ENCODE results near the gene SLX1B.
"Not testable (repeated sequence)": the region's sequence is repeated elsewhere in the genome, so short reads cannot be mapped to it uniquely, and the experiment has no call there.

The SLX1B gene

DNA sequence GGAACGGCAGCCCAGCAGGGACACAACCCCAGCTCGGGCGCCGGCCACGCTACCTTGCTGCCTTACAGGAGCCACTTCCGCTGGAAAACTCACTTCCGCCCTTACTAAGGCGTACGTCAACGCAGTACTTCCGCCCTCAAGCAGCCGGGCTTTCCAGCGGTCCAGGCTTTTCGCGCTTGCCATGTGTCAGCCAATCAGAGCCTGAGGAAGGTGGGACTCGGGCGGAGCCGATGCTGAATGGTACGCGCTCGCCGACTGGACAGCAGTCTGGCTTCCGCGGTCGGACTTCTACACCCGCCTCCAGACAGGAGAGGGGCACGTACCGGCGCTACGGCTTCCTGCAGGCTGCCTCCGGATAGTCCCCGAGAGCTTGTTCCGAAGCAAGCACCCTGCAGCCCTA is at the start of gene SLX1B, which contains the start of gene BOLA2:
Gene SLX1B, plus strand, starts transcription at position 265 of the 400 bp plus-strand sequence.
Gene BOLA2, minus strand, starts transcription at position 83 of the 400 bp plus-strand sequence. CDS start 98 bp downstream, outside the sequence.
- DNase-seq (ENCODE audit: low read depth): not testable (repeated sequence)

DNA sequence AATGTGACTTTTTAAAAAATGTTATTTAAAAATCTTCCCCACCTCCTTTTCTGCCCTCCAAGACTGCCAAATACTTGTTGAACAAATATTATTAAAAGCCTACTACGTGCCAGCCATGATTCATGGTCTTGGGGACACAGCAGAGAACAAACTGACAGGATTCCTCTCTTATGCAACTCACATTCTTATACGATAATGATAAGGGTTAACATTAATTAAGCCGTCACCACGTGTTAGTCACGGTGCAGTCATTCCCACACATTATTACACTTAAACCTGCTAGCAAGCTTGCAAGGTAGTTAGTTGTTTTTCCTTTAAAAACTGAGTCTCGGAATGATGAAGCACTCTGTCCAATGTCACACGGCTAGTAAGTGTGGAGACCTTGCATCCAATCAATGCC is 49.1 kb upstream of the SLX1B start:
- not testable (repeated sequence) for DNase-seq (ENCODE audit: low read depth)

GRCh38 chr16:29423587-29423986 is 30.7 kb upstream of the SLX1B start:
- DNase-seq (ENCODE audit: low read depth): not testable (repeated sequence)

DNA sequence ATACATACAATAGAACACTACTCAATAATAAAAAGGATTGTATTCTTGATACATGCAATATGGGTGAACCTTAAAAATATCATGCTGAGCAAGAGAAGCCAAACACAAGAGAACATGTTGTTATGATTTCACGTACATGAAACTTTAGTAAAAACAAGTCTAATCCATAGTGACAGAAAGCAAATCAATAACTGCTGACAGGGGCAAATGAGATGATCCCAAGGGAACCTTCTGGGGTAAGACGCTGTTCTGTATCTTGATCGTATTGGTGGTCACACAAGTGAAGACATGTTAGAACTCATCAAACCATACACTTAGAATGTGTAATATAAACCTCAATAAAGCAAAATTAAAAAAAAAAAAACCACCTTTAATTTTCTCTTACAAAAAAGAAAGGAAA is 28.9 kb upstream of the SLX1B start:
- not testable (repeated sequence) for DNase-seq (ENCODE audit: low read depth)

GRCh38 chr16:29453754-29454153 is 579 bp upstream of the SLX1B start:
- not testable (repeated sequence) for DNase-seq (ENCODE audit: low read depth)

GRCh38 chr16:29454828-29455227 is 495 bp downstream of the SLX1B start:
- DNase-seq (ENCODE audit: low read depth): not testable (repeated sequence)

DNA sequence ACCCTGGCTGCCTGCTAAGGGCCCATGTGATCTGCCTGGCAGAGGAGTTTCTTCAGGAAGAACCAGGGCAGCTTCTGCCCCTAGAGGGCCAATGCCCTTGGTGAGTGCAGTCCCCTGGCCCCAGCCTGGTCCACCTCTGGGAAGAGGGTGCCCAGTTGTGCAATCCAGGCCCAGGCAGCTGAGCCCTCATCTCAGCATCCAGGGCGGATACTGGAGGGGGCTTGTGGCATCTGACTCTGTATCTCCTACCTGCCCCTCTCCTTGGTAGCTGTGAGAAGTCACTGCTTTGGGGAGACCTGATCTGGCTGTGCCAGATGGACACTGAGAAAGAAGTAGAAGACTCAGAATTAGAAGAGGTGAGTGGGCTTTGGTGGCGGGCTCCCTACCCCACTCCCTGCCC is 3.3 kb downstream of the SLX1B start:
- DNase-seq (ENCODE audit: low read depth): not testable (repeated sequence)

DNA sequence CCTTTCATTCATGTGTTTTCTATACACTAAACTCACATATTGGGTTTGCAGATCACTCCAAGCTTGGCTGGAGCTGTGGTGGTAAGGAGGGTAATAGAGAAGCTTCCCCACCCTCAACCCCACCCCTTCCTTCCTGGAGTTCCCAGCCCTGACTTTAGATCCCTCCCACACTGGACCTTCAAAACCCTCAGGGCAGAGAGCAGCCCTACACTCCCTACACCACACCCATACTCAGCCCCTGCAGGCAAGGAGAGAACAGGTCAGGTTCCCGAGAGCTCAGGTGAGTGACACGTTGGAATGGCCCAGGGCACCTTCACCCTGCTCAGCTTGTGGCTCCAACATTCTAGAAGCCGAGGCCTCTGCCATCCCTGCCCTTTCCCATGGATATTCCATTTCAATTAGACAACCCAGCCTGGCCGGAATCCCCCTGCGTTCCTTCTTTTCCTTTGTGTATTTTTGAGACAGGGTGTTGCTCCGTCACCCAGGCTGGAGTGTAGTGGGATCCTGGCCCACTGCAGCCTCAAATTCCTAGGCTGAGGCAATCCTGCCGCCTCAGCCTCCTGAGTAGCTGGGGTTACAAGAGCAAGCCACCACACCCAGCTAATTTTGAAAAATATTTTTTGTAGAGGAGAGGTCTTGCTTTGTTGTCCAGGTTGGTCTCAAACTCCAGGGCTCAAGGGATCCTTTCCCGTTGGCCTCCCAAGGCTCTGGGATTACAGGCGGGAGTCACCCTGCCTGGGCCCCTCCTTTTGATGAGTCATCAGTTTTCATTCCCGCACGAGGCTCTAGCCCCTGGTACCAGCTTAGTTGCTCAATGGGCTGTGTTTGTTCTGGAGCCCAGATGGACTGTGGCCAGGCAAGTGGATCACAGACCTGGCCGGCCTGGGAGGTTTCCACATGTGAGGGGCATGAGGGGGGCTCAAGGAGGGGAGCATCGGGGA is 5.6 kb downstream of the SLX1B start, which contains the start of gene SULT1A4:
Gene SULT1A4, plus strand, starts transcription at position 208 of the 941 bp plus-strand sequence. CDS start 1,473 bp downstream, outside the sequence.
- DNase-seq (ENCODE audit: low read depth): not testable (repeated sequence)

DNA sequence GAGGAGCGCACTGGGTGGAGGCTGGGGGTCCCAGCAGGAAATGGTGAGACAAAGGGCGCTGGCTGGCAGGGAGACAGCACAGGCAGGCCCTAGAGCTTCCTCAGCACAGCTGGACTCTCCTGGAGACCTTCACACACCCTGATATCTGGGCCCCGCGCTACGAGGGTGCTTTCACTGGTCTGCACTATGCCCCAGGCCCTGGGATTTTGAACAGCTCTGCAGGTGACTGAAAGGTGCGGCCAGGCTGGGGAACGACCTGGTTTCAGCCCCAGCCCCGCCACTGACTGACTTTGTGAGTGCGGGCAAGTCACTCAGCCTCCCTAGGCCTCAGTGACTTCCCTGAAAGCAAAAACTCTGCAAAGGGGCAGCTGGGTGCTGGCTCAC is 6.3 kb downstream of the SLX1B start:
- not testable (repeated sequence) for DNase-seq (ENCODE audit: low read depth)

DNA sequence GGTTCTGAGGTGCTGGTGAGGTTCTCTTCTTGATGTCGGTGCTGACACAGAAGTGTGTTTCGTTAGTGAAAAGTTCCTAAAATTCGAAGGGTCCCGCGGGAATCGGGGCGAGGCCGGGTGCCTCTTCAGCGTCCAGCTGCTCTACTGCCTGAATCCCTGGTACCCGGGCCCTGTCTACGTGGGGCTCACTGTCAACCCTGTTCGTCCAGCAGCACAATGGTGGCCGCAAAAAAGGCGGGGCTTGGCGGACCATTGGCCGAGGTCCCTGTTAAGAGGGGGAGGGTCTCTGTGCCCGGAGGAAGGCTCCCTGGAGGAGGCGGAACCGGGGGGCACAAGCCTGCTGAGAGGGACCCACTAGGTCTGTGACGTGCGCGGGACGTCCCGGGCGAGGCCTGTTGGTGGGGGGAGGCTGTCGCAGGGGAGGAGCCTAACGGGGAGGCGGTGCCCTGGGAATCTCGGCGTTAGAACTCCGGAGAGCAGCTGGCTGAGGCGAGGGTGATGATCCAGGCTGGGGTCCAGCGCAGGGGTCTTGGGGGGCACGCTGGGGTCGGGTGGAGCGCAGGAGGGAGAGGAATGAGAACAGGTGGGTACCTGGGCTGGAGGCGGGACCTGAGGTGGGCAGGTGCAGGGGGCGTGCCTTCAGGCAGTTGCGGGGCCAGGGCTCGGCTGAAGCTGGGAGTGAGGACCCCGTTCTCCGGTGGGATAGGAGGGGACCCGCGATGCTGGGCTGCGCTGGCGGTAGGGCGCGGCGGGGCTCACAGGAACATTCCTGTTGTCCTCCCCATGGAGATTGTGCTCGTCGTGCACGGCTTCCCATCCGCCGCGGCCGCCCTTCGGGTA is 11.9 kb downstream of the SLX1B start:
- DNase-seq (ENCODE audit: low read depth): not testable (repeated sequence)

GRCh38 chr16:29466904-29467303 is 12.6 kb downstream of the SLX1B start:
- not testable (repeated sequence) for DNase-seq (ENCODE audit: low read depth)

DNA sequence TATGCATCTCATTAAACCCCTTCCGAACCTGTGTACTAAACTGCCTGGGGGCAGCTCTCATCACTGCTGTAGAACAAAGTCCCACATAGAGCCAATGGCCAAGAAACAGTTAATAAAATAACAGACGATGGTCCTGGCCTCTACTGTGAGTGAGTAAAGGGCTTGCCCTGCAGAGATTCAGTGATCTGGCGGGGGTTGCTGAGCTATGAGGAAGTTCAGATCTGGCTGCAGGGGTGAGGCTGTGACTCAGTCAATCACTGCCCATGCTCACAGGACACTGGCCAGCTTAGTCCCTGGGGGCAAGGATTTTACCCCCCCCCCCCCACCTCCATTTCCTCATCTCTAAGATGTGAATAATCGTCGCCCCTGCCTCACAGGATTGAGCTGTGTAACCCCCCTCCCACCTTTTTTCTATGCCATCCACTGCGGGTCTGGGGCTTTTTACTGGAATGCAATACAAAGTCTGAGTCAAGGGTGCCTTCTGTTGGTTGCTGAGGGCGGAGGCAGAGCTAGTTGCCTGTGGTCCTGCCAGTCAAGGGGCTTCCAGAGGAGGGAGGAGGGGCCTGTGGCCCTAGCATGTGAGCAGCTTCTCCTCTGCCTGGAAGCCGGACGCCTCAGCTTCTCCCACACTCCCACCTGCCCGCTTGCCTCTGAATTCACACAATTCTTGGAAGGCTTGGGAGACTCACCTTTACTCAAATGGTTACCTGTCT is 13.5 kb downstream of the SLX1B start:
- DNase-seq (ENCODE audit: low read depth): not testable (repeated sequence)

DNA sequence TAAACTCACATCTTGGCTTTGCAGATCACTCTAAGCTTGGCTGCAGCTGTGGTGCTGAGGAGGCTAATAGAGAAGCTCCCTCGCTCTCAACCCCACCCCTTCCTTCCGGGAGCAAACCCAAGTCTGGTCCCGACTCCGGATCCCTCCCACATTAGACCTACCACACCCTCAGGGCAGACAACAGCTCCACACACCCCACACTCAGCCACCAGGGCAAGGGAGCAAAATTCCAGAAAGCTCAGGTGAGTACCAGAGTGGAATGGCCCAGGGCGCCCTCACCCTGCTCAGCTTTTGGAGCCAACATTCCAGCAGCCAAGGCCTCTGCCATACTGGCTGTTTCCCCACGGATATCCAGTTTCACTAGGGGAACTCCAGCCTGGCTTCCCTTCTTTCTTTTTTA is 15.3 kb downstream of the SLX1B start:
- not testable (repeated sequence) for DNase-seq (ENCODE audit: low read depth)

DNA sequence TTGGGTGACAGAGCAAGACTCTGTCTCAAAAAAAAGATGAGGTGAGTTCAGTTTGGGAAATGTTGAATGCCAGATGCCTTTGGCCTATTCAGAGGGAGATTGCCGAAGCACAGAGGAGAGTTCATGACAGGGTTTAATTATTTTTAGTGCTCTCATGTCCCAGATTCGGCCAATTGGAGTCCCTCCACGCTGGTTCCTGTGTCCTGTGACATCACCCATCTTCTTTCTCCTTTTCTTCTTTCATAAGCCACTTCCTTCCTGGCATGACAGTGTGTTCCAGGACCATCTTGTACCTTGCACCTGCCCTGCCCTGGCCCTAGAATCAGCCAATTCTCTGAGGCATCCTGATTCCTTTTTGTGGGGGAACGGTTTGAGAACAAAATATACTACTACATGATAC is 17.7 kb downstream of the SLX1B start:
- DNase-seq (ENCODE audit: low read depth): not testable (repeated sequence)

GRCh38 chr16:29482276-29482675 is 27.9 kb downstream of the SLX1B start:
- not testable (repeated sequence) for DNase-seq (ENCODE audit: low read depth)

GRCh38 chr16:29506308-29506707 is 52.0 kb downstream of the SLX1B start, which contains the start of gene NPIPB12:
Gene NPIPB12 (minus strand): TSS chr16:29506408.
- DNase-seq (ENCODE audit: low read depth): not testable (repeated sequence)
